A673 (cell line): ENCODE data around the gene PLA2G4A. TPM values are rescaled to one million over a fixed set of nuclear protein-coding genes. Genes with fewer than 3 reads are reported as not detected.

Experiments
- BruUV-seq: library from RNA; stranded (reverse); fragments of 400-500 nt; replicated peaks from 2 replicates; lab custom pipeline; 2021; lab: Mats Ljungman, UMichigan
- CTCF ChIA-PET: fragments of 300-600 bp; sonication (Branson Sonifier 250); formaldehyde crosslinking; loops from one replicate; lab custom pipeline; 2022; ENCODE audit warnings: antibody characterized with exemption; lab: Charles Lee
- POLR2A ChIA-PET: fragments of 300-600 bp; sonication (Branson Sonifier 250); formaldehyde crosslinking; loops from one replicate; lab custom pipeline; 2022; ENCODE audit warnings: antibody characterized with exemption; ENCODE audit not compliant: low non-redundant PET; lab: Charles Lee
- DNase-seq: peaks from one replicate; pipeline ENCODE4 v3.0.0-alpha.2; 2015; ENCODE audit warnings: low spot score
- H3K27ac ChIP-seq: fragments of 200-600 bp; sonication (generic); 2 replicates; pipeline ENCODE4 v1.5.1; 2016; ENCODE audit warnings: mixed run types, low read depth, mild to moderate bottlenecking, mixed read lengths, antibody characterized with exemption, low read length; ENCODE audit not compliant: poor library complexity, severe bottlenecking
- H3K27me3 ChIP-seq: fragments of 200-600 bp; sonication (generic); replicated peaks from 2 replicates; pipeline ENCODE4 v1.6.1; 2017; ENCODE audit warnings: mixed run types, low read depth, mild to moderate bottlenecking, mixed read lengths, antibody characterized with exemption, low read length; ENCODE audit not compliant: insufficient read depth, poor library complexity
- H3K36me3 ChIP-seq: fragments of 200-600 bp; sonication (generic); 2 replicates; pipeline ENCODE4 v1.6.1; 2016; ENCODE audit warnings: mixed run types, mild to moderate bottlenecking, mixed read lengths, antibody characterized with exemption, low read length; ENCODE audit not compliant: insufficient read depth, poor library complexity, severe bottlenecking
- H3K4me1 ChIP-seq: fragments of 200-600 bp; sonication (generic); 2 replicates; pipeline ENCODE4 v1.6.1; 2017; ENCODE audit warnings: mixed run types, mild to moderate bottlenecking, mixed read lengths, antibody characterized with exemption, low read length; ENCODE audit not compliant: insufficient read depth, poor library complexity, severe bottlenecking
- H3K4me3 ChIP-seq: fragments of 200-600 bp; sonication (generic); 2 replicates; pipeline ENCODE4 v1.5.1; 2016; ENCODE audit warnings: low read depth, mixed run types, mild to moderate bottlenecking, mixed read lengths, low read length; ENCODE audit not compliant: poor library complexity, severe bottlenecking
- H3K9me3 ChIP-seq: fragments of 200-600 bp; sonication (generic); 2 replicates; pipeline ENCODE4 v1.6.1; 2016; ENCODE audit warnings: mixed run types, low read depth, mild to moderate bottlenecking, mixed read lengths, antibody characterized with exemption, low read length; ENCODE audit not compliant: poor library complexity, severe bottlenecking
- EZH2 ChIP-seq: fragments of 200-600 bp; sonication (generic); IDR thresholded peaks from 2 replicates; pipeline ENCODE4 v1.6.1; 2017; ENCODE audit warnings: borderline replicate concordance, low read depth, mild to moderate bottlenecking, mixed read lengths, antibody characterized with exemption, low read length; ENCODE audit not compliant: poor library complexity, severe bottlenecking
- intact Hi-C: fragments of 100-400 bp; cut with micrococcal nuclease; formaldehyde crosslinking; loops from one replicate; pipeline ENCODE4 v1.10.0; 2022; ENCODE audit not compliant: unreplicated experiment
- total RNA-seq: library from RNA; stranded (reverse); gene quantifications from 2 replicates; pipeline ENCODE4 v1.2.3, GENCODE V29; 2021
- TF ChIP-seq, protein P1 (sequence below): fragments of 300-800, 200-600 bp; sonication (generic); conservative IDR thresholded peaks from 2 replicates; pipeline ENCODE4 v1.5.1; 2017; ENCODE audit warnings: low read depth, mild to moderate bottlenecking, antibody characterized with exemption, low read length, moderate library complexity, mixed read lengths

Gene PLA2G4A
- total RNA-seq, 1 experiment from 2014 or later, result 34.4 TPM

- Histone ChIP-seq H3K27ac (peak overlapping the region; percentile 91), H3K4me1 (peaks cover 88% of the 10 kb centered on the region), H3K4me3 (peak overlapping the region; percentile 30), H3K36me3 (no peaks in the 10 kb centered on the region), H3K9me3 (no peaks in the 10 kb centered on the region), H3K27me3 (no peaks in the 10 kb centered on the region)
- peak; percentile 67 for DNase-seq
- TF ChIP-seq, protein P1, sequence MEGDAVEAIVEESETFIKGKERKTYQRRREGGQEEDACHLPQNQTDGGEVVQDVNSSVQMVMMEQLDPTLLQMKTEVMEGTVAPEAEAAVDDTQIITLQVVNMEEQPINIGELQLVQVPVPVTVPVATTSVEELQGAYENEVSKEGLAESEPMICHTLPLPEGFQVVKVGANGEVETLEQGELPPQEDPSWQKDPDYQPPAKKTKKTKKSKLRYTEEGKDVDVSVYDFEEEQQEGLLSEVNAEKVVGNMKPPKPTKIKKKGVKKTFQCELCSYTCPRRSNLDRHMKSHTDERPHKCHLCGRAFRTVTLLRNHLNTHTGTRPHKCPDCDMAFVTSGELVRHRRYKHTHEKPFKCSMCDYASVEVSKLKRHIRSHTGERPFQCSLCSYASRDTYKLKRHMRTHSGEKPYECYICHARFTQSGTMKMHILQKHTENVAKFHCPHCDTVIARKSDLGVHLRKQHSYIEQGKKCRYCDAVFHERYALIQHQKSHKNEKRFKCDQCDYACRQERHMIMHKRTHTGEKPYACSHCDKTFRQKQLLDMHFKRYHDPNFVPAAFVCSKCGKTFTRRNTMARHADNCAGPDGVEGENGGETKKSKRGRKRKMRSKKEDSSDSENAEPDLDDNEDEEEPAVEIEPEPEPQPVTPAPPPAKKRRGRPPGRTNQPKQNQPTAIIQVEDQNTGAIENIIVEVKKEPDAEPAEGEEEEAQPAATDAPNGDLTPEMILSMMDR, result no peak
- no peak for TF ChIP-seq EZH2
- BruUV-seq, result no TSS peak
- CTCF ChIA-PET, result no interaction called here
- POLR2A ChIA-PET, result no interaction called here
- intact Hi-C loops, result loop anchor here (5.0 kb wide), 1 partner anchor 135 kb away; no protein-coding TSS in a partner anchor
Measured at GRCh38 chr1:186842547-186842946, 13.8 kb downstream of the PLA2G4A start.

GRCh38 chr1:186843226-186843625 lies 14.5 kb downstream of the PLA2G4A start:
- Histone ChIP-seq H3K4me1 (peaks cover 85% of the 10 kb centered on the region), H3K9me3 (no peaks in the 10 kb centered on the region), H3K27ac (peak overlapping the region; percentile 91), H3K4me3 (peak overlapping the region; percentile 30), H3K36me3 (no peaks in the 10 kb centered on the region), H3K27me3 (no peaks in the 10 kb centered on the region)
- BruUV-seq, result no TSS peak
- CTCF ChIA-PET, result no interaction called here
- TF ChIP-seq EZH2, result no peak
- TF ChIP-seq, protein P1, result no peak
- DNase-seq, result peak; percentile 83
- POLR2A ChIA-PET, result no interaction called here
- intact Hi-C loops, result loop anchor here (5.0 kb wide), 1 partner anchor 134 kb away; no protein-coding TSS in a partner anchor

- Histone ChIP-seq H3K36me3 (no peaks in the 10 kb centered on the region), H3K4me1 (peaks cover 85% of the 10 kb centered on the region), H3K9me3 (no peaks in the 10 kb centered on the region), H3K27ac (peak overlapping the region; percentile 91), H3K27me3 (no peaks in the 10 kb centered on the region), H3K4me3 (no peak overlapping the region)
- BruUV-seq, result no TSS peak
- ChIA-PET POLR2A (no interaction called here), CTCF (no interaction called here)
- TF ChIP-seq, protein P1, result no peak
- TF ChIP-seq EZH2, result no peak
- intact Hi-C loops, result loop anchor here (5.0 kb wide), 1 partner anchor 133 kb away; no protein-coding TSS in a partner anchor
- DNase-seq, result peak; percentile 96
Measured at GRCh38 chr1:186843931-186844330, 15.2 kb downstream of the PLA2G4A start.
